HCT116 (cell line): ENCODE measurements around the gene LDLRAD4. TPM values are rescaled to one million over a fixed set of nuclear protein-coding genes. Genes with fewer than 3 reads are reported as not detected.

ENCODE experiments used
- ATAC-seq: fragments of 200-7000 bp; cut with Tn5 transposase; 2 replicates; pipeline ENCODE4 v1.9.1; 2020; ENCODE audit warnings: mild to moderate bottlenecking, moderate library complexity
- BruUV-seq: library from RNA; stranded (reverse); fragments of 400-500 nt; replicated peaks from 2 replicates; lab custom pipeline; 2021; lab: Mats Ljungman, UMichigan
- CTCF ChIA-PET: fragments of 300-600 bp; sonication (Branson Sonifier 250); formaldehyde crosslinking; loops from one replicate; lab custom pipeline; 2021; ENCODE audit warnings: antibody characterized with exemption; lab: Charles Lee
- POLR2A ChIA-PET: fragments of 300-600, 350-600 bp; sonication (Branson Sonifier 250); formaldehyde crosslinking; loops from one replicate; lab custom pipeline; 2021; ENCODE audit warnings: antibody characterized with exemption; lab: Charles Lee
- RAD21 ChIA-PET, 2 experiments: fragments of 300-600 bp; sonication (Branson Sonifier 250); formaldehyde crosslinking; loops; one replicate each; lab custom pipeline; 2023; ENCODE audit warnings: low total read pairs in 2 of 2; ENCODE audit not compliant: uncharacterized antibody in 2 of 2, unreplicated experiment in 2 of 2, low non-redundant PET in 1 of 2; lab: Charles Lee
- DNase-seq: peaks from one replicate; pipeline ENCODE4 v3.0.0-alpha.2; 2010; ENCODE audit warnings: low read depth, low spot score
- H2AFZ ChIP-seq: fragments of 200-600 bp; shearing (Covaris generic), sonication (generic); 2 replicates; pipeline ENCODE4 v1.6.1; 2017; ENCODE audit warnings: low read depth, mixed run types, mixed read lengths, antibody characterized with exemption, low read length; ENCODE audit not compliant: poor library complexity, severe bottlenecking
- H3K27ac ChIP-seq: 2 replicates; pipeline ENCODE4 v1.5.1; 2012; ENCODE audit warnings: low read depth, low read length
- H3K27me3 ChIP-seq: fragments of 200-600 bp; sonication (generic); 2 replicates; pipeline ENCODE4 v1.6.1; 2016; ENCODE audit warnings: mixed run types, low read length, mixed read lengths; ENCODE audit not compliant: insufficient read depth
- H3K36me3 ChIP-seq, 2 experiments: fragments of 200-500 bp in 1 of 2; fragments of 200-600 bp in 1 of 2; sonication (Bioruptor generic) in 1 of 2; sonication (generic) in 1 of 2; 2 replicates each; pipeline versions ENCODE4 v1.5.1 to v1.6.1; 2014 to 2016; ENCODE audit warnings: low read length in 2 of 2, inconsistent platforms in 1 of 2, mixed read lengths in 1 of 2, mixed run types in 1 of 2; ENCODE audit not compliant: insufficient read depth in 2 of 2, control insufficient read depth in 1 of 2
- H3K4me1 ChIP-seq, 2 experiments: fragments of 200-600 bp in 1 of 2; sonication (generic) in 1 of 2; 2 replicates each; pipeline versions ENCODE4 v1.5.1 to v1.6.1; 2012 to 2017; ENCODE audit warnings: low read length in 2 of 2, inconsistent platforms in 1 of 2, mild to moderate bottlenecking in 1 of 2, mixed read lengths in 1 of 2, mixed run types in 1 of 2, moderate library complexity in 1 of 2; ENCODE audit not compliant: insufficient read depth in 2 of 2, control insufficient read depth in 1 of 2
- H3K4me2 ChIP-seq: fragments of 200-600 bp; sonication (generic); 2 replicates; pipeline ENCODE4 v1.6.1; 2017; ENCODE audit warnings: mixed run types, low read length, mixed read lengths
- H3K4me3 ChIP-seq, 2 experiments: fragments of 200-600 bp in 1 of 2; sonication (generic) in 1 of 2; replicated peaks in 1 of 2; 2 replicates each; pipeline ENCODE4 v1.5.1; 2011 to 2016; ENCODE audit warnings: low read length in 2 of 2, control low read depth in 1 of 2, low read depth in 1 of 2, mild to moderate bottlenecking in 1 of 2, mixed read lengths in 1 of 2, mixed run types in 1 of 2
- H3K79me2 ChIP-seq: fragments of 200-600 bp; sonication (generic); 2 replicates; pipeline ENCODE4 v1.6.1; 2017; ENCODE audit warnings: mild to moderate bottlenecking, mixed run types, low read length, moderate library complexity, mixed read lengths; ENCODE audit not compliant: insufficient read depth
- H3K9ac ChIP-seq: fragments of 200-600 bp; sonication (generic); 2 replicates; pipeline ENCODE4 v1.6.1; 2016; ENCODE audit warnings: low read length, mixed read lengths
- H3K9me2 ChIP-seq: fragments of 200-600 bp; sonication (generic), shearing (Covaris generic); 2 replicates; pipeline ENCODE4 v1.6.1; 2017; ENCODE audit warnings: mixed run types, mild to moderate bottlenecking, moderate library complexity; ENCODE audit not compliant: insufficient read depth
- H3K9me3 ChIP-seq, 2 experiments: fragments of 200-500 bp in 1 of 2; fragments of 200-600 bp in 1 of 2; sonication (Bioruptor generic) in 1 of 2; sonication (generic) in 1 of 2; 2 replicates each; pipeline ENCODE4 v1.6.1; 2014 to 2017; ENCODE audit warnings: low read length in 2 of 2, mixed read lengths in 2 of 2, inconsistent platforms in 1 of 2, low read depth in 1 of 2, mild to moderate bottlenecking in 1 of 2, mixed run types in 1 of 2, moderate library complexity in 1 of 2; ENCODE audit not compliant: control insufficient read depth in 1 of 2, insufficient read depth in 1 of 2
- H4K20me1 ChIP-seq: fragments of 200-600 bp; sonication (generic), shearing (Covaris generic); 2 replicates; pipeline ENCODE4 v1.6.1; 2017; ENCODE audit warnings: mixed run types, mild to moderate bottlenecking, moderate library complexity; ENCODE audit not compliant: insufficient read depth
- ATF3 ChIP-seq: IDR thresholded peaks from 2 replicates; pipeline ENCODE4 v1.6.1; 2012
- CEBPB ChIP-seq: IDR thresholded peaks from 2 replicates; pipeline ENCODE4 v1.6.1; 2012; ENCODE audit warnings: low read depth
- EGR1 ChIP-seq: IDR thresholded peaks from 2 replicates; pipeline ENCODE4 v1.6.1; 2012; ENCODE audit warnings: low read depth
- EZH2 ChIP-seq: fragments of 200-600 bp; sonication (generic); IDR thresholded peaks from 2 replicates; pipeline ENCODE4 v1.6.1; 2017; ENCODE audit warnings: antibody characterized with exemption, mixed run types
- EZH2phosphoT487 ChIP-seq: fragments of 200-600 bp; IDR thresholded peaks from 2 replicates; pipeline ENCODE4 v1.6.1; 2018; ENCODE audit warnings: antibody characterized with exemption, borderline replicate concordance
- FOSL1 ChIP-seq: IDR thresholded peaks from 2 replicates; pipeline ENCODE4 v1.6.1; 2012; ENCODE audit warnings: low read depth
- JUND ChIP-seq: IDR thresholded peaks from 2 replicates; pipeline ENCODE4 v1.6.1; 2012
- POLR2AphosphoS5 ChIP-seq: IDR thresholded peaks from 2 replicates; pipeline ENCODE4 v1.6.1; 2011; ENCODE audit warnings: mild to moderate bottlenecking, low read depth, low read length, moderate library complexity
- RAD21 ChIP-seq: IDR thresholded peaks from 2 replicates; pipeline ENCODE4 v1.6.1; 2012; ENCODE audit warnings: low read depth, mild to moderate bottlenecking
- SIN3A ChIP-seq: IDR thresholded peaks from 2 replicates; pipeline ENCODE4 v1.6.1; 2012; ENCODE audit warnings: low read depth
- SP1 ChIP-seq: IDR thresholded peaks from 2 replicates; pipeline ENCODE4 v1.6.1; 2012; ENCODE audit warnings: low read depth
- TCF7L2 ChIP-seq: IDR thresholded peaks from 2 replicates; pipeline ENCODE4 v1.7.0; 2011; ENCODE audit warnings: borderline replicate concordance, inconsistent platforms; ENCODE audit not compliant: insufficient read depth, insufficient read length; ENCODE audit errors: extremely low read depth
- ZBTB33 ChIP-seq: IDR thresholded peaks from 2 replicates; pipeline ENCODE4 v1.6.1; 2011; ENCODE audit warnings: mild to moderate bottlenecking, low read length, moderate library complexity; ENCODE audit not compliant: insufficient replicate concordance; ENCODE audit errors: extremely low read depth
- ZFX ChIP-seq: fragments of 450-650 bp; IDR thresholded peaks from 2 replicates; pipeline ENCODE4 v1.6.1; 2017
- ZNF274 ChIP-seq: fragments of 200-500 bp; sonication (Bioruptor generic); IDR thresholded peaks from 2 replicates; pipeline ENCODE4 v1.6.1; 2014; ENCODE audit warnings: mild to moderate bottlenecking, low read depth, low read length, inconsistent platforms
- intact Hi-C: fragments of 100-400 bp; cut with micrococcal nuclease; formaldehyde crosslinking; loops from 2 replicates; pipeline ENCODE4 v1.10.0; 2022
- total RNA-seq: library from RNA; stranded (reverse); gene quantifications from one replicate; pipeline ENCODE4 v1.2.1, GENCODE V29; 2021; ENCODE audit not compliant: unreplicated experiment
- TF ChIP-seq, protein P1 (sequence below): IDR thresholded peaks from 2 replicates; pipeline ENCODE4 v1.6.1; 2012; ENCODE audit warnings: low read depth
- TF ChIP-seq, protein P2 (sequence below), 3 experiments: fragments of 200-600 bp in 1 of 3; sonication (generic) in 1 of 3; IDR thresholded peaks in 2 of 3; conservative IDR thresholded peaks in 1 of 3; 2 replicates each; pipeline ENCODE4 v1.5.1; 2012 to 2017; ENCODE audit warnings: low read depth in 2 of 3, low read length in 2 of 3, antibody characterized with exemption in 1 of 3, borderline replicate concordance in 1 of 3, control low read depth in 1 of 3, mild to moderate bottlenecking in 1 of 3, mixed read lengths in 1 of 3, mixed run types in 1 of 3, moderate library complexity in 1 of 3; ENCODE audit not compliant: insufficient read depth in 1 of 3
- TF ChIP-seq, protein P3 (sequence below): IDR thresholded peaks from 2 replicates; pipeline ENCODE4 v1.6.1; 2012

The LDLRAD4 gene
- total RNA-seq, 1 experiment from 2014 or later, result 1.2 TPM

DNA sequence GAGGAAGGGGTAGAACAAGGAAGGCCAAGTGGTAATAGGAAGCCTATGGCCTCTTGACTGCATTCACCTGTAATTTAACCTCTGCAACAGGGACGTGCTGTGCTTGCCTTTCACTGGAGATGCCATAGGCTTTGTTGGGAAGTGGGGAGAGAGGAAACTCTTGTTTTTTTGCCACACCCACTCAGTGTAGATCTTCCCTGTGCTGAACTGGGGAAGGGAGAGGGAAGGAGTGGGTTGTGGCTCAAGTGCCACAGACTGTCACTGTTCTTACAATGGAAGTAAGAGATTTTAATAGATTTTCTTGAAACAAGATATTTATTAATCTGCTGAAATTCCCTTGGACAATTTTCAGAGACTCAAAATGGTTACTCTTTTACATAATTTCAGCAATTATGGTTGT lies 380.5 kb downstream of the LDLRAD4 start:
- H3K4me3 ChIP-seq, result no peak overlapping the region
- no peak overlapping the region for H3K9ac ChIP-seq
- no TSS peak for BruUV-seq
- no peak overlapping the region for H3K4me2 ChIP-seq
- RAD21 ChIA-PET, result no interaction called here
- ATAC-seq, result no peak
- intact Hi-C loops, result no loop called here
- no peaks in the 10 kb centered on the region for H3K4me1 ChIP-seq
- no peaks in the 10 kb centered on the region for H3K27me3 ChIP-seq
- no peaks in the 10 kb centered on the region for H3K79me2 ChIP-seq
- CTCF ChIA-PET, result no interaction called here
- H2AFZ ChIP-seq, result no peak overlapping the region
- no peak for DNase-seq
- H4K20me1 ChIP-seq, result no peaks in the 10 kb centered on the region
- no peaks in the 10 kb centered on the region for H3K36me3 ChIP-seq
- POLR2A ChIA-PET, result no interaction called here
- no peak overlapping the region for H3K27ac ChIP-seq
- TF ChIP-seq EZH2, result no peak
- TF ChIP-seq, protein P1, sequence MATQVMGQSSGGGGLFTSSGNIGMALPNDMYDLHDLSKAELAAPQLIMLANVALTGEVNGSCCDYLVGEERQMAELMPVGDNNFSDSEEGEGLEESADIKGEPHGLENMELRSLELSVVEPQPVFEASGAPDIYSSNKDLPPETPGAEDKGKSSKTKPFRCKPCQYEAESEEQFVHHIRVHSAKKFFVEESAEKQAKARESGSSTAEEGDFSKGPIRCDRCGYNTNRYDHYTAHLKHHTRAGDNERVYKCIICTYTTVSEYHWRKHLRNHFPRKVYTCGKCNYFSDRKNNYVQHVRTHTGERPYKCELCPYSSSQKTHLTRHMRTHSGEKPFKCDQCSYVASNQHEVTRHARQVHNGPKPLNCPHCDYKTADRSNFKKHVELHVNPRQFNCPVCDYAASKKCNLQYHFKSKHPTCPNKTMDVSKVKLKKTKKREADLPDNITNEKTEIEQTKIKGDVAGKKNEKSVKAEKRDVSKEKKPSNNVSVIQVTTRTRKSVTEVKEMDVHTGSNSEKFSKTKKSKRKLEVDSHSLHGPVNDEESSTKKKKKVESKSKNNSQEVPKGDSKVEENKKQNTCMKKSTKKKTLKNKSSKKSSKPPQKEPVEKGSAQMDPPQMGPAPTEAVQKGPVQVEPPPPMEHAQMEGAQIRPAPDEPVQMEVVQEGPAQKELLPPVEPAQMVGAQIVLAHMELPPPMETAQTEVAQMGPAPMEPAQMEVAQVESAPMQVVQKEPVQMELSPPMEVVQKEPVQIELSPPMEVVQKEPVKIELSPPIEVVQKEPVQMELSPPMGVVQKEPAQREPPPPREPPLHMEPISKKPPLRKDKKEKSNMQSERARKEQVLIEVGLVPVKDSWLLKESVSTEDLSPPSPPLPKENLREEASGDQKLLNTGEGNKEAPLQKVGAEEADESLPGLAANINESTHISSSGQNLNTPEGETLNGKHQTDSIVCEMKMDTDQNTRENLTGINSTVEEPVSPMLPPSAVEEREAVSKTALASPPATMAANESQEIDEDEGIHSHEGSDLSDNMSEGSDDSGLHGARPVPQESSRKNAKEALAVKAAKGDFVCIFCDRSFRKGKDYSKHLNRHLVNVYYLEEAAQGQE, result no peak
- TF ChIP-seq SP1, result no peak
- TF ChIP-seq EZH2phosphoT487, result no peak
- TF ChIP-seq, protein P2, sequence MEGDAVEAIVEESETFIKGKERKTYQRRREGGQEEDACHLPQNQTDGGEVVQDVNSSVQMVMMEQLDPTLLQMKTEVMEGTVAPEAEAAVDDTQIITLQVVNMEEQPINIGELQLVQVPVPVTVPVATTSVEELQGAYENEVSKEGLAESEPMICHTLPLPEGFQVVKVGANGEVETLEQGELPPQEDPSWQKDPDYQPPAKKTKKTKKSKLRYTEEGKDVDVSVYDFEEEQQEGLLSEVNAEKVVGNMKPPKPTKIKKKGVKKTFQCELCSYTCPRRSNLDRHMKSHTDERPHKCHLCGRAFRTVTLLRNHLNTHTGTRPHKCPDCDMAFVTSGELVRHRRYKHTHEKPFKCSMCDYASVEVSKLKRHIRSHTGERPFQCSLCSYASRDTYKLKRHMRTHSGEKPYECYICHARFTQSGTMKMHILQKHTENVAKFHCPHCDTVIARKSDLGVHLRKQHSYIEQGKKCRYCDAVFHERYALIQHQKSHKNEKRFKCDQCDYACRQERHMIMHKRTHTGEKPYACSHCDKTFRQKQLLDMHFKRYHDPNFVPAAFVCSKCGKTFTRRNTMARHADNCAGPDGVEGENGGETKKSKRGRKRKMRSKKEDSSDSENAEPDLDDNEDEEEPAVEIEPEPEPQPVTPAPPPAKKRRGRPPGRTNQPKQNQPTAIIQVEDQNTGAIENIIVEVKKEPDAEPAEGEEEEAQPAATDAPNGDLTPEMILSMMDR (IDR thresholded peaks at IDR 0.05 in 2 of 3, conservative IDR thresholded peaks at IDR 0.05 in 1 of 3; ENCODE audit: borderline replicate concordance in 1 of 3, insufficient read depth in 1 of 3, low read depth in 2 of 3, low read length in 2 of 3), result no peak
- TF ChIP-seq ZFX, result no peak
- no peak for TF ChIP-seq POLR2AphosphoS5
- no peak for TF ChIP-seq ATF3
- TF ChIP-seq TCF7L2, result no peak
- TF ChIP-seq RAD21, result no peak
- TF ChIP-seq JUND, result no peak
- TF ChIP-seq SIN3A, result no peak
- TF ChIP-seq, protein P3, sequence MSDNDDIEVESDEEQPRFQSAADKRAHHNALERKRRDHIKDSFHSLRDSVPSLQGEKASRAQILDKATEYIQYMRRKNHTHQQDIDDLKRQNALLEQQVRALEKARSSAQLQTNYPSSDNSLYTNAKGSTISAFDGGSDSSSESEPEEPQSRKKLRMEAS, result no peak
- TF ChIP-seq ZNF274, result no peak
- TF ChIP-seq ZBTB33, result no peak
- no peak for TF ChIP-seq EGR1
- no peak for TF ChIP-seq CEBPB
- TF ChIP-seq FOSL1, result no peak
- no peaks in the 10 kb centered on the region for H3K9me2 ChIP-seq
- peaks cover 8 to 20% of the 10 kb centered on the region in 2 experiments; a peak in 3 of 4 replicates for H3K9me3 ChIP-seq
